ENCODE data around the gene CENPE.
A peak's percentile ranks its signal among the peaks of the same experiment; 100 is the strongest.

DNA sequence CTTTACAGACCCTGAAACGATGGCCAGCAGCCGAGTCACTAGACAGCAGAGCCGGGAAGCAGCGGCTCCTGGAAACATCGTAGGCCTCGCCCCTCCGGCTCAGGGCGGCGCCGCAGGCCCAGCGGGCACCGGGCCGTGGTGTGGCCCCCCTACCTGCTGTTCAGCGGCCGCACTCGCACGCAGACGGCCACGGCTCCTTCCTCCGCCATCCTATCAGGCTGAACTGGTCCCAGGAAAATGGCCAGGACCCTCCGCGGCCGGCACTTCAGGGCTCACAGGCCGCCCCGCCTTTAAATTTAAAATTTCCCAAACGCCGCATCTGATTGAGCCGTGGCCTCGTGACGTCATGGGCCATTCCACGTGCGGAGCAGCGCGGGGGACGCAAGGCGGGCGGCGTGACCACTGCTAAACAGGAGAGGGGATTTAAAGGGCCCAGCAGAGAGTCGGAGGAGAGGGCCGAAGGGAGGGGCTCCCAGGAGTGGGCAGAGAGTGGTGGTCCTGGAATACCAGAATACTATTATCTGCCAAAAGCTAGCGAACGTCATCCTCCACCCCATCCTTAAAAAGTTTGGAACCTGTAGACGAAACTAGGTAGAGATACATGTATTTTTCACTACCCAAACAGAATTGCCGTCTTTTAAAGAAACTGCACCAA lies at the start of gene CENPE:
- TF ChIP-seq ZNF423 (tag by site-specific recombination; IDR thresholded peaks at IDR 0.05): no peak
- 0 out of 2 replicates have a peak, but pooled peaks have one; percentile 24 for TF ChIP-seq MZF1 (tag by site-specific recombination; IDR thresholded peaks at IDR 0.05; ENCODE audit: borderline replicate concordance)
- TF ChIP-seq ZNF121 (tag by site-specific recombination; IDR thresholded peaks at IDR 0.05): no peak
- TF ChIP-seq ZBTB20 (tag by site-specific recombination; IDR thresholded peaks at IDR 0.05): peak; percentile 26; the same call in 1 of the 2 replicates
- no peak for TF ChIP-seq REPIN1 (tag by site-specific recombination; IDR thresholded peaks at IDR 0.05; ENCODE audit: low read depth)
- TF ChIP-seq ZNF16 (tag by site-specific recombination; IDR thresholded peaks at IDR 0.05; ENCODE audit: low read depth): no peak
- no peak for TF ChIP-seq ZSCAN5A (tag by site-specific recombination; IDR thresholded peaks at IDR 0.05)
- no peak for TF ChIP-seq ZNF133 (tag by site-specific recombination; IDR thresholded peaks at IDR 0.05)
- TF ChIP-seq ZNF292 (tag by site-specific recombination; IDR thresholded peaks at IDR 0.05; ENCODE audit: borderline replicate concordance, low read depth): no peak
- TF ChIP-seq, protein P1, sequence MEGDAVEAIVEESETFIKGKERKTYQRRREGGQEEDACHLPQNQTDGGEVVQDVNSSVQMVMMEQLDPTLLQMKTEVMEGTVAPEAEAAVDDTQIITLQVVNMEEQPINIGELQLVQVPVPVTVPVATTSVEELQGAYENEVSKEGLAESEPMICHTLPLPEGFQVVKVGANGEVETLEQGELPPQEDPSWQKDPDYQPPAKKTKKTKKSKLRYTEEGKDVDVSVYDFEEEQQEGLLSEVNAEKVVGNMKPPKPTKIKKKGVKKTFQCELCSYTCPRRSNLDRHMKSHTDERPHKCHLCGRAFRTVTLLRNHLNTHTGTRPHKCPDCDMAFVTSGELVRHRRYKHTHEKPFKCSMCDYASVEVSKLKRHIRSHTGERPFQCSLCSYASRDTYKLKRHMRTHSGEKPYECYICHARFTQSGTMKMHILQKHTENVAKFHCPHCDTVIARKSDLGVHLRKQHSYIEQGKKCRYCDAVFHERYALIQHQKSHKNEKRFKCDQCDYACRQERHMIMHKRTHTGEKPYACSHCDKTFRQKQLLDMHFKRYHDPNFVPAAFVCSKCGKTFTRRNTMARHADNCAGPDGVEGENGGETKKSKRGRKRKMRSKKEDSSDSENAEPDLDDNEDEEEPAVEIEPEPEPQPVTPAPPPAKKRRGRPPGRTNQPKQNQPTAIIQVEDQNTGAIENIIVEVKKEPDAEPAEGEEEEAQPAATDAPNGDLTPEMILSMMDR (tag by site-specific recombination; IDR thresholded peaks at IDR 0.05): no peak

All from HEK293 (cell line).